ENCODE measurements around the gene ANAPC4. TPM values are rescaled to one million over a fixed set of nuclear protein-coding genes. Genes with fewer than 3 reads are reported as not detected.

Gene ANAPC4
- polyA plus RNA-seq, 2 of the 4 experiments (the other 2 are of a cell fraction), result 15.7 to 21.2 TPM

DNA sequence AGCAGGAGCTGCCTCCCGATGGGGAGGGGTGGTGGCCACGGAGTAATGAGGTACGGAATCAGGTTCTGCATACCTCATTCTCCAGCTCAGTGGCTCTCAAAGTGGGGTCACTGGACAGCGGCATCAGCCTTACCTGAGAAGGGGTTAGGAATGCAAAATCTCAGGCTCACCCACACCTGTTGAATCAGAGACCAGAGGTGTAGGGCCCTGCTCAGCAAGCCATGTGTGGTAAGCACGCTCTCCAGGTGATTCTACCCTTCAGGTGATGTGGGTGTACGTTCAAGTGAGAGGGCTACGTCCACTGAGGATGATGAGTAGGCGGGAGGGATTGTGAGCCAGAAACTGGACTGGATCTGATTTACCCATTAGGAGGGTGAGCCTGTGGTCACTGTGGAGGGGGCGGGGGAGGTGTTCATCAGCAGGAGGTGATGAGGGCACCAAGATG lies 65.8 kb downstream of the ANAPC4 start (continued):
- TF ChIP-seq SREBF2 (IDR thresholded peaks at IDR 0.05), result no peak
- no peak for TF ChIP-seq NPAS2 (CRISPR knock-in tag; IDR thresholded peaks at IDR 0.05; ENCODE audit: borderline replicate concordance)
- TF ChIP-seq MAZ (IDR thresholded peaks at IDR 0.05; ENCODE audit: borderline replicate concordance, low read depth, low read length), result no peak
- no peak for TF ChIP-seq RCOR1 (IDR thresholded peaks at IDR 0.05; ENCODE audit: low read depth, low read length)
- TF ChIP-seq, protein P1, sequence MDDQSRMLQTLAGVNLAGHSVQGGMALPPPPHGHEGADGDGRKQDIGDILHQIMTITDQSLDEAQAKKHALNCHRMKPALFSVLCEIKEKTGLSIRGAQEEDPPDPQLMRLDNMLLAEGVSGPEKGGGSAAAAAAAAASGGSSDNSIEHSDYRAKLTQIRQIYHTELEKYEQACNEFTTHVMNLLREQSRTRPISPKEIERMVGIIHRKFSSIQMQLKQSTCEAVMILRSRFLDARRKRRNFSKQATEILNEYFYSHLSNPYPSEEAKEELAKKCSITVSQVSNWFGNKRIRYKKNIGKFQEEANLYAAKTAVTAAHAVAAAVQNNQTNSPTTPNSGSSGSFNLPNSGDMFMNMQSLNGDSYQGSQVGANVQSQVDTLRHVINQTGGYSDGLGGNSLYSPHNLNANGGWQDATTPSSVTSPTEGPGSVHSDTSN (IDR thresholded peaks at IDR 0.05), result no peak
- TF ChIP-seq JUN (IDR thresholded peaks at IDR 0.05), result no peak
- TF ChIP-seq PHF8 (IDR thresholded peaks at IDR 0.05; ENCODE audit: borderline replicate concordance, low read depth), result no peak

DNA sequence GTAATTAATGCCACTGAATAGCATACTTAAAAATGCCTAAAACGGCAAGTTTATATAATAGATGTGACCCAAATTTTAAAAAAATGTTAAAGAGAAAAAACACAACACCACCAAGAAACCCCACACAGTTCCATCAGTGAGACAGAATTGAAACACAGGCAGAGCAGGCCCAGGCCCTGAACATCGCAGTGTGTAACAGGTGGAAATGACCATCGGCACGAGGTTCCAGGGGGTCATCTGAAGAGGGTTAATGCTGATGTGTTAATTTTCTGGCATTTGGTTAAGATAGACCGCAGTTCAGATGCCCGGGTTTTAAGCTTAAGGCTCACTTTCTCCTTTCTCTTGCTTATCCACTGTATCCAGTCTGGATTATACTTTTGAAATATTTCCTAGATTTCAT lies 66.8 kb downstream of the ANAPC4 start:
- ChIA-PET CTCF (interaction anchor here (10.8 kb wide), 1 partner anchor 323 kb away, joined by 207 read pairs; no protein-coding TSS in a partner anchor), POLR2A (no interaction called here)
- no peak for ATAC-seq
- no peaks in the 10 kb centered on the region for H3K4me1 ChIP-seq
- no peak for FAIRE-seq
- 91% methylated on average over 6 of the region's 6 CpGs for WGBS (ENCODE audit: missing lambda C conversion rate)
- no peaks in the 10 kb centered on the region for H3K9me3 ChIP-seq
- no peak overlapping the region for H3K4me2 ChIP-seq
- H3K4me3 ChIP-seq, result no peak overlapping the region
- H3K27ac ChIP-seq, result no peak overlapping the region
- no peak for DNase-seq (ENCODE audit: low read depth in 1 of 2, low spot score in 1 of 2)
- TF ChIP-seq RARB (CRISPR knock-in tag; IDR thresholded peaks at IDR 0.05) (no peak), GATA3 (IDR thresholded peaks at IDR 0.05; ENCODE audit: borderline replicate concordance) (no peak), EHMT2 (IDR thresholded peaks at IDR 0.05; ENCODE audit: low read depth) (no peak), RCOR1 (IDR thresholded peaks at IDR 0.05; ENCODE audit: low read depth, low read length) (no peak), HOXB13 (CRISPR knock-in tag; IDR thresholded peaks at IDR 0.05; ENCODE audit: low read depth) (no peak), RFX5 (IDR thresholded peaks at IDR 0.05) (no peak)

DNA sequence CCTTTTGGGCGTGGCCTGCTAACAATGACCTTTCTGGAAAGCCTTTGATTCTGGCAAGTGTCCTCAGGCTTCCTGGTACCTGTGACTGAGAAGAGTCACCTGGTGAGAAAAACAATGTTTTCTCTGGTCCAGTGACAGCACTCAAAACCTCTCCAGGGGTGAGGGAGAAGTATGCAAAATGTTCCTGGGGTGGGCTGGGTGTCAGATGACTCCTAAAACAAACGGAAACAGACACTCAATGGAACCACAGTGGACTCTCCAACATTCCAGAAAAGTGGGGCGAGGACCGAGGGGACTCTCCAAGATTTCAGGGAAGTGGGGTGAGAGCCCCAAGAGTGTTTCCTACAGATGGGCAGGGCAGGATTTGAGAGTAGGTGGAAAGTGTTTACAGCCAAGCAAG lies 69.5 kb downstream of the ANAPC4 start:
- WGBS (ENCODE audit: missing lambda C conversion rate), result 53% methylated on average over 4 of the region's 4 CpGs
- Histone ChIP-seq H3K9me3 (no peaks in the 10 kb centered on the region), H3K4me2 (no peak overlapping the region), H3K27ac (no peak overlapping the region), H3K4me1 (no peaks in the 10 kb centered on the region), H3K4me3 (no peak overlapping the region)
- DNase-seq (ENCODE audit: low read depth in 1 of 2, low spot score in 1 of 2), result no peak
- ATAC-seq, result no peak
- FAIRE-seq, result no peak
- ChIA-PET POLR2A (no interaction called here), CTCF (interaction anchor here (10.8 kb wide), 1 partner anchor 321 kb away, joined by 207 read pairs; no protein-coding TSS in a partner anchor)
- no peak for TF ChIP-seq HOXA7 (CRISPR knock-in tag; IDR thresholded peaks at IDR 0.05)
- TF ChIP-seq POLR2A (IDR thresholded peaks at IDR 0.05; ENCODE audit: low read length), result no peak
- TF ChIP-seq, protein P2, sequence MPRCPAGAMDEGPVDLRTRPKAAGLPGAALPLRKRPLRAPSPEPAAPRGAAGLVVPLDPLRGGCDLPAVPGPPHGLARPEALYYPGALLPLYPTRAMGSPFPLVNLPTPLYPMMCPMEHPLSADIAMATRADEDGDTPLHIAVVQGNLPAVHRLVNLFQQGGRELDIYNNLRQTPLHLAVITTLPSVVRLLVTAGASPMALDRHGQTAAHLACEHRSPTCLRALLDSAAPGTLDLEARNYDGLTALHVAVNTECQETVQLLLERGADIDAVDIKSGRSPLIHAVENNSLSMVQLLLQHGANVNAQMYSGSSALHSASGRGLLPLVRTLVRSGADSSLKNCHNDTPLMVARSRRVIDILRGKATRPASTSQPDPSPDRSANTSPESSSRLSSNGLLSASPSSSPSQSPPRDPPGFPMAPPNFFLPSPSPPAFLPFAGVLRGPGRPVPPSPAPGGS (IDR thresholded peaks at IDR 0.05), result no peak
- TF ChIP-seq, protein P3, sequence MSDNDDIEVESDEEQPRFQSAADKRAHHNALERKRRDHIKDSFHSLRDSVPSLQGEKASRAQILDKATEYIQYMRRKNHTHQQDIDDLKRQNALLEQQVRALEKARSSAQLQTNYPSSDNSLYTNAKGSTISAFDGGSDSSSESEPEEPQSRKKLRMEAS (IDR thresholded peaks at IDR 0.05), result no peak
- TF ChIP-seq CHD4 (IDR thresholded peaks at IDR 0.05; ENCODE audit: borderline replicate concordance), result no peak
- TF ChIP-seq NPAS2 (CRISPR knock-in tag; IDR thresholded peaks at IDR 0.05; ENCODE audit: borderline replicate concordance), result no peak
- no peak for TF ChIP-seq SREBF2 (IDR thresholded peaks at IDR 0.05)
- TF ChIP-seq ZC3H11A (IDR thresholded peaks at IDR 0.05), result no peak
- TF ChIP-seq, protein P1 (IDR thresholded peaks at IDR 0.05), result no peak
- no peak for TF ChIP-seq RAD21 (conservative IDR thresholded peaks at IDR 0.05 in 1 of 2, IDR thresholded peaks at IDR 0.05 in 1 of 2)
- TF ChIP-seq, protein P4, sequence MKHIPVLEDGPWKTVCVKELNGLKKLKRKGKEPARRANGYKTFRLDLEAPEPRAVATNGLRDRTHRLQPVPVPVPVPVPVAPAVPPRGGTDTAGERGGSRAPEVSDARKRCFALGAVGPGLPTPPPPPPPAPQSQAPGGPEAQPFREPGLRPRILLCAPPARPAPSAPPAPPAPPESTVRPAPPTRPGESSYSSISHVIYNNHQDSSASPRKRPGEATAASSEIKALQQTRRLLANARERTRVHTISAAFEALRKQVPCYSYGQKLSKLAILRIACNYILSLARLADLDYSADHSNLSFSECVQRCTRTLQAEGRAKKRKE (CRISPR knock-in tag; IDR thresholded peaks at IDR 0.05; ENCODE audit: low read depth), result no peak
- TF ChIP-seq GATA3 (IDR thresholded peaks at IDR 0.05; ENCODE audit: borderline replicate concordance), result no peak
- no peak for TF ChIP-seq CHD2 (IDR thresholded peaks at IDR 0.05; ENCODE audit: low read length, partially characterized antibody)
